Measurements from ENCODE around the gene RAB26.
"Not testable (repeated sequence)": the region's sequence is repeated elsewhere in the genome, so short reads cannot be mapped to it uniquely, and the experiment has no call there.

RAB26 gene

DNA sequence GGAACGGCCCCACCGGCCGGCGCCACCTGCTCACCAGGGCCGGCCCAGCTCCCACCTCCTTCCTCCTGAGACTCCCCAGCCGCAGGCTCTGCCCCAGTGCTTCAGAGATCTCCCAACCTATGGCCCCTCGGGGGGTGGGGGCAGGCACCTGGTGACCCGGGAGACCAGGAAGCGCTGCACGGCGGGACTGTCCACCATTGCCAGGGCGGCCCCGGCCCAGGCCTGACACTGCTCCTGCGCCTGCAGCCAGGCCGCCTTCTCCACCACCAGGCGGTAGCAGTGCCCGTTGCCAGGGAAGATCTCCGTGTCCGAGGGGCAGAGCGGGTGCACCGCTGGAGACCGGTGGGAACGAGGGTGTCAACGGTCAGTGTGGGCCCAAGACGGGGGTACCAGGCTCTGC lies 31.1 kb upstream of the RAB26 start:
- DNase-seq (ENCODE audit: low spot score), result not testable (repeated sequence)

DNA sequence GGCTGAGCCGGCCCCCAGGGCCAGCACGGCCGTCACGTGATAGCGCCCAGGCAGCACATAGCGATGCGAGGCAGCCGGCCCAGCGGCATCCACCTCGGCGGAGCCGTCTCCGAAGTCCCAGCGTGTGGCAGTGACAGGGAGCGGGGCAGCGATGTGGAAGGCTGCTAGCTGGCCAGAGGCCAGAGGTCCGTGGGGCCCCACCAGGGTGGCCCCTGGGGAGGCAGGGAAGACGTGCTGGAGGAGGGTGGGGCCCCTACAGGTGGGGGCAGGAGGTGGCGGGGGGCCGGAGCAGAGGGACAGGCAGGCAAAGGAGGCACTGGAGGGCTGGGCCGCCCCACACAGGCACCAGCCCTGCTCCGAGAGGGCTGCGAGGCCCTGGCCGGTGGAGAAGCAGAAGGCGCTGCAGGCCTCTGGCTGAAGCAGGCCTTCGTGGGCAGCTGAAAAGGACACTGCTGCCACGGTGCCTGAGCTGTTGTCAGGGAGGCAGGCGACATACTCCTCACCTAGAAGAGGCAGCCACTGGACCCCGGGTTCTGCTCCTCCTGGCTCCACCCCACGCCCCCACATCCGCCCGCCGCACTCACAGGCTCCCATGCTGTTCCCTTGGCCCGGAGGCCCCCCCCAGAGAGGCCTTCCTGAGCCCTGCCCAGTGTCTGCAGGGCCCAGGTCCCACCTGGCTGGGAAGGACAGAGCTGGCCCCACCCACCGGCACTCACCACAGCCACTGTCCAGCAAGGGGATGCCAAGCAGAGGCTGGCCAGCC lies 30.3 kb upstream of the RAB26 start:
- not testable (repeated sequence) for DNase-seq (ENCODE audit: low spot score)

DNA sequence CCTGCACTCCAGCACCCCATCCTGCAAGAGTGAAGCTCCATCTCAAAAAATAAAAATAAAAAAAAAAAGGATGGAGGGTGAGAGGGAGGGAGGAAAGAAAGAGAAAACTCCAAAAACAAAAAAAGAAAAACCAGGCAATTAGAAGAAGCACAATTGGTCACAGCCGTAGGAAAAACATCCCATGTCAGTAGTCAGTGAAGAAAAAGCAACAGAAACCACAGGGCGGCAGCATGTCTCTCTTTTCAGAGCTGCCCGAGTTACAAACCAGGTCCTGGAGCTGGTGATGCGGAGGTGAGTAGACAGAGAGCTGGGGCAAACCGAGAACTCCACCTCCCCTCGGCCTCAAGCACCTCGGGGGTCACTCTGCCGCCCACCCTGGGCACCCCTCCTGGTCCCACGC lies 27.1 kb upstream of the RAB26 start:
- DNase-seq (ENCODE audit: low spot score), result peak; percentile 74

DNA sequence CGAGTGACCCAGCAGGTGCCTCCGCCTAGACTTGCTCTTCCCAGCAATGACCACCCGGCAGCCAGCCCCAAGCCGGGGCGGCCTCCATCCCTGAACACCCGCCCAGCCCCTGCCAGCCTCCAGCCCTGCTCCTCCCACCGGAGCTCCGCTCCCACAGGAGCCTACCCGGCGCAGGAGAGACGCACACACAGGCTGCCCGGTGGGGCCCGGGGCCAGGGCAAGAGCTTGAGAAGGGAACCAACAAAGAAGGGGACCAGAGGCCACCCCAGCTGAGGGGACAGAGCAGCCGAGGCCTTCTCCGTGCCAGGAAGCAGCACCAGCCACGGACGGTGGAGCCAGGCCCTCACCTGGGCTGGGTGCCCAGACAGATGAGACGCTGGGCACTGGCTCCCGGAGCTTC lies 26.6 kb upstream of the RAB26 start:
- DNase-seq (ENCODE audit: low spot score), result no peak

DNA sequence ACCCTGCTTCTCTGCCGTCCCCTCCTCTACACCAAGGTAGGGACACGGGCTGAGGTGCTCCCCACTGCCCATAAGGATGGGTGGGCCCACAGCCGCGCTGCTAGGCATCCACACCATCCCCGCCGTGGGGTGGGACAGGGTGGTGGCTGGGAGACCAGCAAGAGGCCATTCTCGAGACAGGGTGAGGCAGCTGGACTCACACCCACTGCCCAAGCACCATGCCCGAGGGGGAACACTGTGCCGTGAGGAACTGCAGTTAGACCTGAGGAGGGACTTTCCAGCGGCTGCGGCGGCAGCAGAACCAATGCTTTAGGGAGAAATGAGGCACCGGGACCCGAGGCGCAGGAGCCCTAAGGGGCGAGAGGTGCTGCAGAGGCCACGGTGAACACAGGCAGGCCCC lies 26.0 kb upstream of the RAB26 start:
- DNase-seq (ENCODE audit: low spot score), result no peak

DNA sequence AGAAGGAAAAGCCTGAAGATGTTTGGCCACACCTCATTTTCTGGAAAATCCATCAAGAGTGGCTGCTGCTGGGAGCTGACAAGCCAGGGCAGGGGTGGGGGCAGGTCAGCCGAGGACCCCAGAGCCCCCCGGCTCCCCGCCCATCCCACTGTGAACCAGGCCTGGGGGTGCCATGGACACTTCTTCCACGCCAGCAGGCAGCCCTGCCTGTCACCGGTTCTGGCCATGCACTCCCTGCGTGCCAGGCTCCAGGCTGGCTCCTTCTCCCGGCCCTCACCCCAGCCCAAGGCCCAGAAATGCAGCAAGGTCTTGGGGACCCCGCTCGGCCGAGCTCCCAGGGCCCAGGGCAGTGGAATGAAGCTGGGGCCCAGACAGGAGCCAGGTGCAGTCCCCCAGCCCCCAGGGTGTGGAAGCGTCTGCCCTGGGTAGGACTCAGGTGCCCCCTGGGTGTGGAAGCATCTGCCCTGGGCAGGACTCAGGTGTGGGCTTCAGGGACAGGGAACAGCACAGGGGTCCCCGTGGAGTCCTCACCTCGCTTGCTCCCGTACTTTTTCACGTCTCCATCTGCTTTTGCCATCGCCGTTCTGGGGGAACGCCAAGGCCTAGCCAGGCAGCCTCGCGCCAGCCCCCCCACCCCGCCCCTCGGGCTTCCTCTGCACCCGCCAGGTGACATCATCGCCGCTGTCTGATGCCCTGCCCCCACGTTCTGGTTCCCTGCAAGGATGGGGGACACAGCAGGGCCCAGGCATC lies 25.3 kb upstream of the RAB26 start:
- DNase-seq (ENCODE audit: low spot score), result not testable (repeated sequence)

DNA sequence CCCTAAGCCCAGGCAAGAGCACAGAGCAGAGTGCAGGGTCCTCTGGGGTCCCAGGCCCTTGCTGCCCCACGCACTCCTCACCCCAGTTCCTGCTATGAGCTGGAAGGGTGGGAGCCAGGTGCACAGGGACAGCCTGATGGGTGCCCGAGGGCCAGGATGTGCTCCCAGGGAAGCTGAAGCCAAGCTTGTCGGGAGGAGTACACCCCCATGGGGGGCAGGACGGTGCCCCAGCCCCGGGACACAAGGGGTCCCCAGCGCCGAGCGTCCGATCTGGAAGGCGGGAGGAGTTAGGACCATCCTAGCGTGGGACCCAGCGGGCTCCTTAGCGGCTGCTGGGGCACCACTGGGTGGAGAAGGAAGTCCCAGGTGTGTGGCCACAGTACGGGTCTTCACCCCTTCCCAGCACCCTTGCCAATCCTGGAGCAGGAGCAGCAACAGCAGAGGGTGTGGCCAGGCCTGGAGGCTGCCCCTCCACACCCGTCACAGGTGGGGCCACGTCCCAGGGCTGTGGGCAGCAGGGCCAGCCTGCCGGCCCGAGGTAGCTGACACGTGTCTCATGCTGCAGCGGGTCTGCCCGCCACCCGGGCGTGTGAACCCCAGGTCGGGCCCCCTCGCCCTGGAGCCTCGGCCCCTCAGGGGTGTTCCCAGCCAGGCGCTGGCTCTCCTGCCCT lies 24.6 kb upstream of the RAB26 start:
- not testable (repeated sequence) for DNase-seq (ENCODE audit: low spot score)

DNA sequence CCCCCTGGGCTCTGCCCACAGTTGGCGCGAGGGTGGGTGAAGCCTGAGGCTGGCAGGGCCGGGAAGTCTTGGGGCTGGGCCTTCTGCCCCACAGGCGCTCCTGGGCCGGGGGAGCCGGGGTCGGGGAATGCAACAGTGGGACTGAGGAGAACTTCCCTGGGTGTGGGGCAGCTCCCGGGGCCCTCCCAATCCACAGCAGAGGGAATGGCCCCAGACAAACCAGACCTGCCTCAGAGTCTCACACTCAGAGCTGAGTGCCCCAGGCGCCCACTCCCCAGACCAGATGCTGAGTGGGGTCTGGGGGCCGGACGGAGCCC lies 24.1 kb upstream of the RAB26 start:
- DNase-seq (ENCODE audit: low spot score), result not testable (repeated sequence)

DNA sequence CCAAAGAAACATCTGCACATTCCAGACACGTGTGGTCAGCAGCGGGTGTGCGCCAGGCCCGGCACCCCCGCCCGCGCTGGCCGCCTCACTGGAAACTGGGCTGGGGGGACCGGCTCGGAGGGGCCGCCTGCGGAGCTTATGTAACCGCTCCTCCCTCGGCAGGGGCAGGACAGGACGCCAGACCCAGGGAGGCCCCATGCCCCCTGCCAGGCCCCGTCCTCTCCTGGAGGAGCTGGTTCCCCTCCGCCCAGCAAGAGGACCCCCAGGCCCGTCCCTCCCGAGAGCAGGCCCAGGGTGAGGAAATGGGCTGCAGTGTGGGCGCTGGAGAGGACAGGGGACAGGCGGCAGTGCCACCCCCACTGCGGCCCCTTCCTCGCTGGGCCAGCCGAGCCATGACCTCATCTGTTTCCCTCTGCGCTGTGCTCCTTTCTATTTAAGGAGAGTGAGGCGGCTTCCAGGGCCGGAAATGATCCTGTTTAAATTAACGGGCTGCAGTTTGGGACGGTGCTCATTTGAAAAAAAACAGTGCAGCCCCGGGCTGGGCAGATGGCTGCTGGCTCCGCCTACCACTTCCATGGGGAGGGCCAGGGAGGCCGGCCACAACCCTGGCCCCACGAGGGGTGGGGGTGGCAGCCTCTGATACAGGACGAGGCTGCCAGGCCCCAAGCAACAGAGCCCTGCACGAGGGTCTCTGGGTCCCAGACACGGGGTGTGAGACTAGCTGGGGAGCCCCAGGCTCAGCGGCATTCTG lies 23.6 kb upstream of the RAB26 start:
- DNase-seq (ENCODE audit: low spot score), result not testable (repeated sequence)

DNA sequence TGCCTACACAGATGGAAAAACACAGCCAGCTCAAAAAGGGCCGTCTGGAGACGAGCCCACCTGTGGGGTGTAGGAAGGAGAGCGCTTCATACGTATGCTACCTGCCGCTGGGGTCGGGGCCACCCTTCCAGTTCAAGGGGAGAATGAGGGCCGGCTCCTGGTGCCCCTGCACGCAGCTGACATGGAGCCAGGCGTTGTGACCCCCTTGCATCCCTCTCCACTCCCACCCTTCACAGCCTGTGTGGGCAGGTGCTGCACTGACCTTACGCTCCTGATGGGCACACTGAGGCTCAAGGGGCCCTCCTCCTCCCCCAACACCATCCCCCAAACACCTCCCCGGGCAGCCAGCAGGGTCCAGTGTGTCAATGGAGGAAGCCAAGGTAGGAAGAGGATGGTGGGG lies 22.8 kb upstream of the RAB26 start:
- not testable (repeated sequence) for DNase-seq (ENCODE audit: low spot score)

DNA sequence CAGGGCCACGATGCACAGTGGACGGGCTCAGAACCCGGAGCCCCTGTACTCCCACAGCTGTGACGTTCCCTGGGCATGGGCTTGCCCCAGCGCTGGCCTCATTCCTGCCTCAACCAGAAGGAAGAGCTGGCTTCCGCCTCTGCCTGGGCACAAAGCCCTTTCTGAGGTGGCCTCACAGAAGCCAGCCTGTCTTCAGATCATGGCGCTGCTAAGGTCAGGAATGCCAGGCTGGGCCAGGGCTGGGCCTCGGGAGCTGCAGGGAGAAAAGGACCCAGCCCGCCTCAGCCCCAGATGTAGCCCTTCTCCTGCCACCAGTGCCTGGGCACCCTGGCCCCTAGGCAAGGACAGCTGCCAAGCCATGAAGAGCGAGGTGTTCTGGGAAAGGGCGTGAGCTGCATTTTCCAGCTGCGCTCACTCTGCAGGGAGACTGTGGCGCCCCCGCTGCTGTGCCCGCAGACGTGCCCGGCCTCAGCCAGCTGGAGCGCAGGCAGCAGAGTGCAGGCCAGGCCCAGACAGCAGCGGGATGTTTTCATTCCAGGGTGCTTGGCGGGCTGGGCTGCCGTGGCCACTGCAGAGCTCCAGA lies 22.2 kb upstream of the RAB26 start:
- not testable (repeated sequence) for DNase-seq (ENCODE audit: low spot score)

DNA sequence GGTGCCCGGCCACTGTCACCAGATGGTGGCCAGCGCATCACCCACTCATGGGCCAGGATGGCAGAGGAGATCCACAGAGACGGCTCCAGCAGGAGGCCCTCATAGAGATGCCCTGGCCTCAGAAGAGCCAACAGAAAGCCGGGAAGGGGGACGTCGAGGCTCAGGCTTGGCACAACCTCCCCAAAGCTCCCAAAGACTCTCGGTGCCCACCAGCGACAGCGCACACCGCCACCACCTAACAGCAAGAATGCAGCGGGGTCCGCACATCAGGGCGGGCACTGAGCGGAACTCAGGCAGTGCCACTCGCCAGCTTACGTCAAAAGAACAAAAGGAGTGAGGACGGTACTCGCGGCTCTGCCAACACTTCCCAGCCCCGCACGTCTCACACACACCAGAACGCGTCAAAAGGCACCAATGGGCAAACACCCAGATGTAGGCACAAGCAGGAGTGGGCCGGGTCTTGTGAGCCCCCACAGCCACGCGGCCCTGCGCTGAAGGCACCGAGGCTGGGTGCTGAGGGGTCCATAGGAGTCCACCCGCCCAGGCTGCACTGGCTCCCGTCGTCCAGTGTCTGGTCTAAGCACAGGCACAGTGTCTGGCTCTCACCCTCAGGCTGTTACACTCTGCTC lies 21.4 kb upstream of the RAB26 start:
- DNase-seq (ENCODE audit: low spot score), result not testable (repeated sequence)

DNA sequence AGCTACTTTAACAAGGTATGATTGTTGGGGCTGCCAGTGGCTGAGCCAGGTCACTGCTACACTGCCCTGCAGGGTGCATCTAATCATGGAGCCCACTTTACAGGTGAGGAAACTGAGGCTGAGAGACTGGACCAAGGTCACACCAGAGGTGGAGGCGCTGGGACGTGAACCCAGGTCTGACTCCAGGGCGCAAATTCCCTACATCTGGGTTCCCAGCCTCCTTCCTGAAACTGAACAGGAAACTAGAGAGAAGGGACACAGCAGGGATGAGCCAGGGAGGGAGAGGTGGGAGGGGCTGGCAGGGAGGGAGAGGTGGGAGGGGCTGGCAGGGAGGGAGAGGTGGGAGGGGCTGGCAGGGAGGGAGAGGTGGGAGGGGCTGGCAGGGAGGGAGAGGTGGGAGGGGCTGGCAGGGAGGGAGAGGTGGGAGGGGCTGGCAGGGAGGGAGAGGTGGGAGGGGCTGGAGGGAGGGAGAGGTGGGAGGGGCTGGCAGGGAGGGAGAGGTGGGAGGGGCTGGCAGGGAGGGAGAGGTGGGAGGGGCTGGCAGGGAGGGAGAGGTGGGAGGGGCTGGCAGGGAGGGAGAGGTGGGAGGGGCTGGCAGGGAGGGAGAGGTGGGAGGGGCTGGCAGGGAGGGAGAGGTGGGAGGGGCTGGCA lies 20.7 kb upstream of the RAB26 start:
- DNase-seq (ENCODE audit: low spot score), result not testable (repeated sequence)

DNA sequence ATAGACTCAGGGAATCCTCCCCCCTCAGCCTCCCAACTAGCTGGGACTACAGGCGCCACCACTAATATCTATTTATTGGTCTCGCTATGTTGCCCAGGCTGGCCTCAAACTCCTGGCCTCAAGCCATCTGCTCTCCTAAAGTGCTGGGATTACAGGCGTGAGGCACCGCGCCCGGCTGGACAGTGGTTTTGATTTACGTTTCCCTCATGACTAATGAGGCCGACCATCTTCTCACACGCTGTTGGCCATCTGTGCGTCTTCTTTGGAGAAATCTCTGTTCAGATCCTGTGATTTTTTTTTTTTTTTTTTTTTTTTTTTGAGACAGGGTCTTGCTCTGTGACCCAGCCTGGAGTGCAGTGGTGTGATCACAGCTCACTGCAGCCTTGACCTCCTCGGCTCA lies 19.2 kb upstream of the RAB26 start:
- not testable (repeated sequence) for DNase-seq (ENCODE audit: low spot score)

DNA sequence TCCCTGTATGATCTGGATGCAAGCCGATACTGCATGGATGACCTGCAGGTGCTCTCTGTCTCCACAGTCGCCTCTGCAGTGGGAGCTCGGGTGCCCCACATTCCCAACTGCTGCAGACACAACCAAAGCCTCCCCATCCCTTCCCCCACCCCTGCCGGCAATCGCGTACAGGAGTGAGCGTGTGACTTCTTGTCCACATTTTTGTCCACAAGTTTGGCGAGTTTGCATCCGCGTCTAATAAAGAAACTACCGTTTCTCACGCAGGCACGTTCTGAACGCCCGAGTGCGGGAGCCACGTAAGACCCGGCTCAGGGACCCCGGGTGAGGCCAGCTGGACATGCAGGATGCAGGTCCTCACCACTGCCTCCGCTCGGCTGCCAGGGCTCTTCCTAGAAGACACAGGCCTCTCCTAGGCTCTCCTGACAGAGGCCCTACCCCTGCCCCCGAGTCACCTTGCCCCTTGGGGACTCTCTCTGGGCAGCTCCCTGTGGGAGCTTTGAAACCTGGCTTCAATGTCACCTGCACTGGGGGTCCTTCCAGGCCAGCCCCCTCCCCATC lies 18.5 kb upstream of the RAB26 start:
- DNase-seq (ENCODE audit: low spot score), result not testable (repeated sequence)

DNA sequence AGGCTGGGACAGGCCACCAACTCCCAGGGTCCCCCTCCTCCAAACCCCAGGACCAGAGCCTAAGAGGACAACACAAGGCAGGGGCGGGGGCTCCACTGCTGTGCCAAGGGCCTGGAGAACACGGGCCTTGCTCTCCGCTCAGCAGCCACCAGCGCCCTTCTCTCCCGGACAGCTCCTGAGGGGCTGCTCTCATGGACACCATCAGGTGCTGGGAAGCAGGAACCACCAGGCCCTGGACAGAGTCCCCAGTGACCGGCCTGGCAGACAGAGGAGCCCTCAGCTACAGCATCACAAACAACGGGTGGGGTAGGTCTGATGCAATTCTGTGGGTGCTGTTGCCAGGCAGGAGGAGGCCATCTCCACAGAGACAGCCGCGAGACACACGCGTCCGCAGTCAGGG lies 14.6 kb upstream of the RAB26 start:
- not testable (repeated sequence) for DNase-seq (ENCODE audit: low spot score)

DNA sequence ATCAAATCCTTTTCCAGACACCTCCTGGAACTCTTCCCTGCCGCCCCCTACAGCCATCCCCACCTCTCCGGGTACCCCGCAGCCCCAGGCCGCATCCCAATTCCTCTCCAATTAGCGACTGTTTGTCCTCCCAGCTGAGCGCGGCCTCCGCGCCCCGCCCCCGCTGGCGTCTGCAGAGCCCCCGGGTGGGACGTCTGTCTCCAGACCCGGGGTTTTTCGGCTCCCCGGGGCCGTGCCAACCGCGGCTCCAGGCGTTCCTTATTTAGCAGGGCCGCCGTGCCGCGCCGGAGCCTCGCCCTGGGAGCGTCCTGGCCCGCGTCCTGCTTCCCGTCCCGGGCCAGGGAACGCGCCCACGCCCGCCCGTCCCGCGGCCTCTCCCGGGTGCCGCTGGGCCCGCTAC lies 13.4 kb upstream of the RAB26 start:
- DNase-seq (ENCODE audit: low spot score), result not testable (repeated sequence)

DNA sequence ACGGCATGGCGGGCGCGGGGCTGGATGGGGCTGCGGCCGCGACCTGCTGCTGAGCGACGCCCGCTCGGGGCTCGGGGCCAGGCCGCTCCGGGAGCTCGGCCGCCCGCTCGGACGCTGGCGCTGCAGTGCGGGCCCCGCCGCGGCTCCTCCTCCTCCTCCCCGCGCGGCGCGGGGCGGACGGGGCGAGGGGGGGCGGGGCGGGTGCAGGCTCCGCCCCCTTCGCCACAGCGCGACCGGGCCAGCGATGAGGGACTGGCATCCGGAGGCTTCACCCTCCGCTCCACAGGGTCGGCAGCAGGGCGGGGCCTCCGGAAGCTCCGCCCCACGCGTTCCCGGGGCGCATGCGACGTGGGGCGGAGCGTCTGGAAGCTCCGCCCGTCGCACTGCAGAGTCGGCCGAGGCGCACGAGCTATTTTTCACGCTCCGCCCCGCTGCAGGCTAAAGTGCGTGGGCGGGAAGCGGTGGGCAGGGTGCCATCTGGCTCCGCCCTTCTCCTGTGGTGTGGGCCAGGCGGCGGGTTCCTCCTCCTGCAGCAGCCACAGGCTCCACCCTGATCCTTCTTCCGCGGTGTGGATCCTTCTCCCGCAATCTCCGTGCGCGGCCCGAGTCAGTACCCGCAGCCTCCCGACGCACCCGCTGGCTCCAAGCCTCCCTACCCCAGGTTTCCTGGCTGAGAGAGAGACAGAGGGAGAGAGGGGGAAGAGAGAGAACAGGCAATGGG lies 12.5 kb upstream of the RAB26 start, which contains the start of gene PKD1:
PKD1 (minus strand) TSS at position 129 of the 721 bp plus-strand sequence. CDS start 209 bp downstream, outside the sequence.
- DNase-seq (ENCODE audit: low spot score), result peak; percentile 93

DNA sequence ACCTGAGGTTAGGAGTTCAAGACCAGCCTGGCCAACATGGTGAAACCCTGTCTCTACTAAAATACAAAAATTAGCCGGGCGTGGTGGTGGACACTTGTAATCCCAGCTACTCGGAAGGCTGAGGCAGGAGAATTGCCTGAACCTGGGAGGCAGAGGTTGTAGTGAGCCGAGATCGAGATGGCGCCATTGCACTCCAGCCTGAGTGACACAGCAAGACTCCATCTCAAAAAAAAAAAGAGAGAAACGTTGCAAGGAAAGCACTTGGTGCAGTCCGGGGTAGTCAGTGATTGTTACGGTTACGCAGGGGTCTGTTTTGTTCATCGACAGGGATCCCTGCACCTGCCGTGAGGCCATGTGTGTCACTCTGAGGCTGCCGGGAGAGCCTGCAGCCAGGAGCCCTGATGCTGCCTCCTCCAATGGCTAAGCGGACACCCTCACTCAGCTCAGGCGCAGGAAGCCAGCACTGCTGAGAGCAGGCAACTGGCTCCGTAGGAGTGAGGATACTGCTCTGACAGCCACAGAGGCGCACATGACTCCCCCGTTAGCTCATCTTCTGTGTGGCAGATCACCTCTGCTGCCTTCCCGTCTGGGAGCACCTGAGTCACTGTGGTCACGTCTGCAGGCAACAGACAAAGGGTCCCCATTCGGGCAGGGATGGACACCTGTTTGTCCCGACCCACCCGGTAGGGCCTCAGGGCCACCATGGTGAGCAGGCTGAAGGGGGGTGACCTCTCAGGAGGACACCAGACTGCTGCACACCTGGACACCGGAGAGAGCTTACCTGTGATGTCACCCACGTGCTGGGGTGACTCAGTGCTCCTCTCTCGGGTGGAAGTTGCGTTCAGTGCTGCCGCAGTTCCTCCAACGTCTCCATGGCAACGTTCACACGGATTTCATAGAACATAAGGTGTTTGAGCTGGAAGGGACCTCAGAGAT lies 5.2 kb upstream of the RAB26 start:
- DNase-seq (ENCODE audit: low spot score), result no peak
